ENCODE measurements around the gene PRKACB.
"Not testable (repeated sequence)": the region's sequence is repeated elsewhere in the genome, so short reads cannot be mapped to it uniquely, and the experiment has no call there.

Gene PRKACB

DNA sequence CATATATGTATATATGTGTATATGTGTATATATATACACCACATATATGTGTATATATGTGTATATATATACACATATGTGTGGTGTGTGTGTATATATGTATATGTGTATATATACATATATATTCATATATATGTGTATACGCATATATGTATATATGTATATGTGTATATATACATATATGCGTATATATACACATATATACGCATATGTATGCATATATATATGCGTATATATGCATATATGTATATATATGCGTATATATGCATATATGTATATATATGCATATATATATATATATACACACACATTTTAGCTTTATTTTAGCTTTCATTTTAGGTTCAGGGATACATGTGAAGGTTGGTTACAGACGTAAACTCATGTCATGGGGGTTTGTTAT is 54.8 kb downstream of the PRKACB start:
- Histone ChIP-seq H3K9ac (ENCODE audit: low read length) (no peak overlapping the region), H3K27me3 (ENCODE audit: control insufficient read depth, insufficient read depth, low read length) (no peaks in the 10 kb centered on the region), H3K4me3 (ENCODE audit: low read length) (no peak overlapping the region), H3K36me3 (ENCODE audit: control insufficient read depth, insufficient read depth, low read length) (no peaks in the 10 kb centered on the region), H3K4me1 (ENCODE audit: control insufficient read depth, insufficient read depth, low read length) (no peaks in the 10 kb centered on the region), H3K9me3 (ENCODE audit: control insufficient read depth, low read length) (no peaks in the 10 kb centered on the region)

DNA sequence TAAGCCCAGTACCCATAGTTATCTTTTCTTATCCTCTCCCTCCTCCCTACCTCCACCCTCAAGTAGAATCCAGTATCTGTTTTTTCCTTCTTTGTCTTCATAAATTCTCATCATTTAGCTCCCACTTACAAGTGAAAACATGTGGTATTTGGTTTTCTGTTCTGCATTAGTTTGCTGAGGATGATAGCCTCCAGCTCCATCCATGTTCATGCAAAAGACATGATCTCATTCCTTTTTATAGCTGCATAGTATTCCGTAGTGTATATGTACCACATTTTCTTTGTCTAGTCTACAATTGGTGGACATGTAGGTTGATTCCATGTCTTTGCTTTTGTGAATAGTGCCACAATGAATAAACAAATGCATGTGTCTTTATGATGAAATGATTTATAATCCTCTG is 55.2 kb downstream of the PRKACB start:
- Histone ChIP-seq H3K36me3 (ENCODE audit: control insufficient read depth, insufficient read depth, low read length) (no peaks in the 10 kb centered on the region), H3K27me3 (ENCODE audit: control insufficient read depth, insufficient read depth, low read length) (no peaks in the 10 kb centered on the region), H3K4me3 (ENCODE audit: low read length) (no peak overlapping the region), H3K9ac (ENCODE audit: low read length) (no peak overlapping the region), H3K4me1 (ENCODE audit: control insufficient read depth, insufficient read depth, low read length) (no peaks in the 10 kb centered on the region), H3K9me3 (ENCODE audit: control insufficient read depth, low read length) (no peaks in the 10 kb centered on the region)

- Histone ChIP-seq H3K4me3 (ENCODE audit: low read length) (no peak overlapping the region), H3K27me3 (ENCODE audit: control insufficient read depth, insufficient read depth, low read length) (no peaks in the 10 kb centered on the region), H3K36me3 (ENCODE audit: control insufficient read depth, insufficient read depth, low read length) (no peaks in the 10 kb centered on the region), H3K9me3 (ENCODE audit: control insufficient read depth, low read length) (no peaks in the 10 kb centered on the region), H3K9ac (ENCODE audit: low read length) (no peak overlapping the region), H3K4me1 (ENCODE audit: control insufficient read depth, insufficient read depth, low read length) (no peaks in the 10 kb centered on the region)
Observed at GRCh38 chr1:84202126-84202525, 58.1 kb downstream of the PRKACB start.

GRCh38 chr1:84206375-84206774 is 62.3 kb downstream of the PRKACB start:
- Histone ChIP-seq H3K27me3 (ENCODE audit: control insufficient read depth, insufficient read depth, low read length) (no peaks in the 10 kb centered on the region), H3K4me1 (ENCODE audit: control insufficient read depth, insufficient read depth, low read length) (no peaks in the 10 kb centered on the region), H3K4me3 (ENCODE audit: low read length) (no peak overlapping the region), H3K9me3 (ENCODE audit: control insufficient read depth, low read length) (no peaks in the 10 kb centered on the region), H3K9ac (ENCODE audit: low read length) (no peak overlapping the region), H3K36me3 (ENCODE audit: control insufficient read depth, insufficient read depth, low read length) (no peaks in the 10 kb centered on the region)

DNA sequence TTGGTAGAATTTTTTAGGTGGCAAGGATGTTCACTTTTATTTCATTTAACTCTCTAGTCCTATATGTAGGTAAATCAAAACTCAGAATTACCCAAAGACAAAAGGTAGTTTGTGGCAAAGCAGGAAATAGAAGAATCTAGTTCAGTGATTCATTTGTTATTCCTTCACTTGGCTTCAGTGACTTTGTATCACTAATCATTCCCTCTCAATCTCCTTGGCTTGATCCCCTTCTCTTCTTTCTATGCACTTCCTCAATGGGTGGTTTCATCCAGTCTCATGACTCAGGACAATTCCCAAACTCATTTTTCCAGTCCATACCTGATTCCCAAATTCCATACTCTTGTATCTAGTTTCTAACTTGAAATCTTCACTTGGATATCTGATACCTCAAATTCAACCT is 64.9 kb downstream of the PRKACB start:
- Histone ChIP-seq H3K9ac (ENCODE audit: low read length) (no peak overlapping the region), H3K4me1 (ENCODE audit: control insufficient read depth, insufficient read depth, low read length) (no peaks in the 10 kb centered on the region), H3K4me3 (ENCODE audit: low read length) (no peak overlapping the region), H3K27me3 (ENCODE audit: control insufficient read depth, insufficient read depth, low read length) (no peaks in the 10 kb centered on the region), H3K36me3 (ENCODE audit: control insufficient read depth, insufficient read depth, low read length) (no peaks in the 10 kb centered on the region), H3K9me3 (ENCODE audit: control insufficient read depth, low read length) (no peaks in the 10 kb centered on the region)

- Histone ChIP-seq H3K36me3 (ENCODE audit: control insufficient read depth, insufficient read depth, low read length) (no peaks in the 10 kb centered on the region), H3K4me3 (ENCODE audit: low read length) (no peak overlapping the region), H3K4me1 (ENCODE audit: control insufficient read depth, insufficient read depth, low read length) (no peaks in the 10 kb centered on the region), H3K9me3 (ENCODE audit: control insufficient read depth, low read length) (no peaks in the 10 kb centered on the region), H3K27me3 (ENCODE audit: control insufficient read depth, insufficient read depth, low read length) (no peaks in the 10 kb centered on the region), H3K9ac (ENCODE audit: low read length) (no peak overlapping the region)
Observed at GRCh38 chr1:84214115-84214956, 70.3 kb downstream of the PRKACB start.

DNA sequence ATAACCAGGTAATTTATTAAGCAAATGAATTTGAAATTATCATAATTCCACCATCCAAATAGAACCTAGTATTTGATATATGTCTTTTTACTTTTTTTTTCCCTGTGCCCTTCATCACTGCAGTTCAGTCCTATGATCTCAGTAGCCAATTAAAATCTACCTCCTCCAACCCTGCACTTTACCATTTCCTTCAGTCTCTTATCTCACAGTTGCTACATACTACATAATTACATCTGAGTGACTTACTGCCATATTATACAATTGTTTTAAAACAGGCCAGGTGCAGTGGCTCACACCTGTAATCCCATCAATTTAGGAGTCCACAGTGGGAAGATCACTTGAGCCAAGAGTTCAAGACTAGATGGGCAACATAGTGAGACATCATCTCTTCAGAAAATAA is 73.2 kb downstream of the PRKACB start:
- no peaks in the 10 kb centered on the region for H3K9me3 ChIP-seq (ENCODE audit: control insufficient read depth, low read length)
- H3K4me3 ChIP-seq (ENCODE audit: low read length) = no peak overlapping the region
- no peak overlapping the region for H3K9ac ChIP-seq (ENCODE audit: low read length)
- H3K36me3 ChIP-seq (ENCODE audit: control insufficient read depth, insufficient read depth, low read length) = no peaks in the 10 kb centered on the region
- H3K27me3 ChIP-seq (ENCODE audit: control insufficient read depth, insufficient read depth, low read length) = no peaks in the 10 kb centered on the region
- no peaks in the 10 kb centered on the region for H3K4me1 ChIP-seq (ENCODE audit: control insufficient read depth, insufficient read depth, low read length)

- no peaks in the 10 kb centered on the region for H3K27me3 ChIP-seq (ENCODE audit: control insufficient read depth, insufficient read depth, low read length)
- no peaks in the 10 kb centered on the region for H3K4me1 ChIP-seq (ENCODE audit: control insufficient read depth, insufficient read depth, low read length)
- no peak overlapping the region for H3K4me3 ChIP-seq (ENCODE audit: low read length)
- no peaks in the 10 kb centered on the region for H3K9me3 ChIP-seq (ENCODE audit: control insufficient read depth, low read length)
- H3K36me3 ChIP-seq (ENCODE audit: control insufficient read depth, insufficient read depth, low read length) = no peaks in the 10 kb centered on the region
- H3K9ac ChIP-seq (ENCODE audit: low read length) = no peak overlapping the region
Observed at GRCh38 chr1:84223751-84224432, 79.8 kb downstream of the PRKACB start.

- Histone ChIP-seq H3K9me3 (ENCODE audit: control insufficient read depth, low read length) (no peaks in the 10 kb centered on the region), H3K27me3 (ENCODE audit: control insufficient read depth, insufficient read depth, low read length) (no peaks in the 10 kb centered on the region), H3K36me3 (ENCODE audit: control insufficient read depth, insufficient read depth, low read length) (no peaks in the 10 kb centered on the region), H3K9ac (ENCODE audit: low read length) (no peak overlapping the region), H3K4me3 (ENCODE audit: low read length) (no peak overlapping the region), H3K4me1 (ENCODE audit: control insufficient read depth, insufficient read depth, low read length) (no peaks in the 10 kb centered on the region)
Observed at GRCh38 chr1:84224905-84225304, 80.8 kb downstream of the PRKACB start.

DNA sequence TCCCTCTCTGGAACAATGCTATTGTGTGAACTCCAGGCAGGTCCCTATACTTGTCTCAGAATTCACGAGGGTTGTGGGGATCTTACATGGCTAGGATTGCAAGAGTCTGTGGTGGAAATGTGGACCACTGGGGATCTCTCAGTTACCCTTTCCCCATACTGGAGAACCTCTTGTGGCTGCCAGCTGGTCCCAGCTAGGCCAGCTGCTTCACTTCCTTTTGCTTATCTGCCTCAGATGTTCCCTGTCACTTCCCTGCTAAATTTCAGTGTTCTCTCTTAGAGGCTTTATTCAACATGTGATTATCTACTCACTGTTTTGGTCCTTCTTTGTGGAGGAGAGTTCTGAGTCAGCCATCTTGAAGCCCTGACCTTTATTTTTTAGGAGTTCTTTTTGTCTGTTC is 81.6 kb downstream of the PRKACB start:
- H3K4me1 ChIP-seq (ENCODE audit: control insufficient read depth, insufficient read depth, low read length) = no peaks in the 10 kb centered on the region
- H3K36me3 ChIP-seq (ENCODE audit: control insufficient read depth, insufficient read depth, low read length) = no peaks in the 10 kb centered on the region
- H3K9ac ChIP-seq (ENCODE audit: low read length) = no peak overlapping the region
- H3K4me3 ChIP-seq (ENCODE audit: low read length) = no peak overlapping the region
- H3K27me3 ChIP-seq (ENCODE audit: control insufficient read depth, insufficient read depth, low read length) = no peaks in the 10 kb centered on the region
- no peaks in the 10 kb centered on the region for H3K9me3 ChIP-seq (ENCODE audit: control insufficient read depth, low read length)

DNA sequence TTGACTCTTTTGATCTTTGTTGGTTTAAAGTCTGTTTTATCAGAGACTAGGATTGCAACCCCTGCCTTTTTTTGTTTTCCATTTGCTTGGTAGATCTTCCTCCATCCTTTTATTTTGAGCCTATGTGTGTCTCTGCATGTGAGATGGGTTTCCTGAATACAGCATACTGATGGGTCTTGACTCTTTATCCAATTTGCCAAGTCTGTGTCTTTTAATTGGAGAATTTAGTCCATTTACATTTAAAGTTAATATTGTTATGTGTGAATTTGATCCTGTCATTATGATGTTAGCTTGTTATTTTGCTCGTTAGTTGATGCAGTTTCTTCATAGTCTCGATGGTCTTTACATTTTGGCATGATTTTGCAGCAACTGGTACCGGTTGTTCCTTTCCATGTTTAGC is 88.6 kb downstream of the PRKACB start:
- H3K9ac ChIP-seq (ENCODE audit: low read length); H3K27me3 ChIP-seq (ENCODE audit: control insufficient read depth, insufficient read depth, low read length): not testable (repeated sequence)

GRCh38 chr1:84236256-84236655 is 92.2 kb downstream of the PRKACB start:
- Histone ChIP-seq H3K4me3 (ENCODE audit: low read length) (no peak overlapping the region), H3K36me3 (ENCODE audit: control insufficient read depth, insufficient read depth, low read length) (no peaks in the 10 kb centered on the region), H3K27me3 (ENCODE audit: control insufficient read depth, insufficient read depth, low read length) (no peaks in the 10 kb centered on the region), H3K9me3 (ENCODE audit: control insufficient read depth, low read length) (no peaks in the 10 kb centered on the region), H3K9ac (ENCODE audit: low read length) (no peak overlapping the region), H3K4me1 (ENCODE audit: control insufficient read depth, insufficient read depth, low read length) (no peaks in the 10 kb centered on the region)

More for the DNA sequence above, 88.6 kb downstream of the PRKACB start:
- not testable (repeated sequence) for H3K4me1 ChIP-seq (ENCODE audit: control insufficient read depth, insufficient read depth, low read length); H3K36me3 ChIP-seq (ENCODE audit: control insufficient read depth, insufficient read depth, low read length); H3K4me3 ChIP-seq (ENCODE audit: low read length); H3K9me3 ChIP-seq (ENCODE audit: control insufficient read depth, low read length)
